GM19395 (cell line): ENCODE results near the gene PCARE.
A peak's percentile ranks its signal among the peaks of the same experiment; 100 is the strongest.
"Not testable (repeated sequence)": the region's sequence is repeated elsewhere in the genome, so short reads cannot be mapped to it uniquely, and the experiment has no call there.

ENCODE experiments used
- ATAC-seq: cut with Tn5 transposase; IDR thresholded peaks from one replicate; pipeline ENCODE4 v1.9.1; 2021; ENCODE audit warnings: mild to moderate bottlenecking, moderate library complexity; ENCODE audit not compliant: unreplicated experiment

PCARE gene

DNA sequence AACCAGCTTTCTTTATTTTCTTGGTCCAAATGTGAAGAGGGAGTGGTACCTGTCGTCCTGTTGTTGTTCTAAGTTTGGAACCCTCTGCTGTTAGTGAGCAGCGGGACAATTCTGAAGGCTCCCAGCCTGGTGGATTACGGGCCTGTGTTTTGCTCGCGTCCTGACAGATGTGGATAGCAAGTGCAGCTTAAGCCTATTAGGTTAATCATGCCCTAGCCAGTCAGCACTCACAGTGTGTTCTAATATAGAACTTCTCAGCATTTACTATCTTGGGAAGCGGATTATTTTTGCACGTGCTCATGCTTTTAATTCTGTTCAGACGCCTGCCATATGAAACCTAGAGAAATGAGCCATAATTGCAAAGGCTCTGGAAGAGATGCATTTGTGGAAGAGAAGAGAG is at the start of gene PCARE:
TSS of gene PCARE (minus strand) at position 113 of the 400 bp plus-strand sequence. CDS start 262 bp downstream, outside the sequence.
- ATAC-seq, result no peak

DNA sequence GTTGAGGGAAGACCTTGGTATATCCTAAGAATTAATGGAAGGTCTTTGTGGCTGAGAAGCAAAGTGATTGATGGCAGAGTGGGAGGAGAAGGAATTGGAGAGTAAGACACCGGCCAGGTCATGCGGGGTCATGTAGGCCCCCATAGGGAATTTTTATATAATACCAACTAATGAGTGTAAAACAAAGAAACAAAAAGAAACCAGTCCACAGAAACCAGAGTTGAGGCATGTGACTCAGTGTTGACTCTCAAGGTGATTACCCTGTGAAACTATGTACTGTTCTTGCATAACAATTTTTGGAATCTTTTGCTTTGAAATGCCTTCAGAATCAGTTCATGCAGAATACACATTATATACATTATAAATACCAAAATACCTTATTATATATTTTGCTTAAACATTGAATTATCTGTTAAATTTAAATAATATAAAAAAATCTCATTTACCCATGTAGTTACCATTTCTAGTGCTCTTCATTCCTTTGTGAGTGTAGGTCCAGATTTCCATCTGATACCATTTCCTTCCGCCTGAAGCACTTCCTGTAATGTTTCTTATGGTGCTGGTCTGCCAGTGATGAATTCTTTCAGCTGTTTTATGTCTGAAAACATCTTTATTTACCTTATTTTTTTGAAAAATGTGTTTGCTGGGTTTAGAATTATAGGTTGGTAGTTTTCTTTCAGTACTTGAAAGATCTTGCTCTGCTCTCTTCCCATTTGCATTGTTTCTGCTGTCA is 49.5 kb upstream of the PCARE start:
- ATAC-seq, result no peak

DNA sequence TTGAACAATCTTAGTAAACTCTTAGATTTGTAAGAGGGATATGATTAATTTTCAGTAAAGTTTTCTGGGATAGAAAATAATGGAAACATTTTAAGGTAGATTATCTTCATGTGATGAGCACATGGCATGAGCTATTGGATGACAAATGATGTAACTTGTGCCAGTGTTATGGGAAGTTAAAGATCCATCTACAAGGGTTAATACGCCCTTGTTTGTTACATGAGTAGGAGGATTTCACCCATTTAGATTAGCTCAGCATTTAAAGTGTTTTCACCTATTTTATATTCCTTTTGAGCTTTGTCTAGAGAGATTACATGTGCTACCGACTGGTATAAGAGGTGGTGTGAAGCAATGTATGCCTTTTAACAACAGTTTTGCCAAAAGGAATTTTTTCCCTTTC is 46.5 kb upstream of the PCARE start:
- no peak for ATAC-seq

DNA sequence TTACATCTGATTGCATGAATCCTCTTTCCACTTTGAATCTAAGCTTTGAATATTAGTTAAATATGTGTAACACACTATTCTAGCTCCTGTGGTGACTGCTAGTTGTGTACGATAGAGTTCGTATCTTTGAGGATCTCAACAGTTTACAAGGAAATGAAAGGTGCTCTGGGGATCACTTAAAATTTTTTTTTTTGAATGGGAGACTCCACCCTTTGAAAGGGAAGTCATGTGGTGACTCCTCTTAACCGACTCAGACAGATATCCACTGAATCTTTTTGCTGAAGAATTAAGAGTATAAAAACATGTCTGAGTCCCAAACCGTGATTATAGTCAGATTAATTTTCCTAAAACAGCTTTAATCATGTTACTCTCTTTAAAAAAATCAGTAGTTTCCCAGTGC is 44.9 kb upstream of the PCARE start:
- no peak for ATAC-seq

DNA sequence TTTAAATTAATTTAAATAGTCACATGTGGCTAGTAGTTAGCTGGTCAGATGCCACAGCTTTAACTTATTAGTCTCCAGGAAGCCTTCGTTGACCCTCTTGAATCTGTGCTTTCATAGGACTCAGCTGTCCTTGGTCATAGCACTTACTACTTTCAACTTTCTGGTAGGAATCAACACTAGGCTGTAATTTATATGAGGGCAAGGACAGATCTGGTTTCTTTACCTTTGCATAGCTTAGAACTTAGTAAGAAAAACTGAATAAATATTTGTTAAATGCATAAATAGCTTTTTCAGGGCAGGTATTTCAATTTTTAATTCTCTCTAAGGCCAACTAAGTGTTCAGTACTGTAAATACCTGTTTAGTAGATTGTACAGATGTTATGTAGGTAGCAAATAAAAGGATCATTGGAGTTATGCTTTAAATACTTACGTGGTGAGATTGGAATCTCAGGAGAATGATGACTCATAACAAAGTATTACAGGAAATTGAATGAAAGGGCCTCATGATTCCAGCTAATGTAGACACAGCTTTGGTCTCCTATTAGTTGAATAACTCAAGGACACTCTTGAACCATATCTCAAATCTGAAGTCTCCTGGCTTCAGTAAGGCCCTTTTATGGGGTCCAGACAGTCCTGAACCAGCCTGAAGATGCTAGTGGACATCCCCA is 43.4 kb upstream of the PCARE start:
- no peak for ATAC-seq

DNA sequence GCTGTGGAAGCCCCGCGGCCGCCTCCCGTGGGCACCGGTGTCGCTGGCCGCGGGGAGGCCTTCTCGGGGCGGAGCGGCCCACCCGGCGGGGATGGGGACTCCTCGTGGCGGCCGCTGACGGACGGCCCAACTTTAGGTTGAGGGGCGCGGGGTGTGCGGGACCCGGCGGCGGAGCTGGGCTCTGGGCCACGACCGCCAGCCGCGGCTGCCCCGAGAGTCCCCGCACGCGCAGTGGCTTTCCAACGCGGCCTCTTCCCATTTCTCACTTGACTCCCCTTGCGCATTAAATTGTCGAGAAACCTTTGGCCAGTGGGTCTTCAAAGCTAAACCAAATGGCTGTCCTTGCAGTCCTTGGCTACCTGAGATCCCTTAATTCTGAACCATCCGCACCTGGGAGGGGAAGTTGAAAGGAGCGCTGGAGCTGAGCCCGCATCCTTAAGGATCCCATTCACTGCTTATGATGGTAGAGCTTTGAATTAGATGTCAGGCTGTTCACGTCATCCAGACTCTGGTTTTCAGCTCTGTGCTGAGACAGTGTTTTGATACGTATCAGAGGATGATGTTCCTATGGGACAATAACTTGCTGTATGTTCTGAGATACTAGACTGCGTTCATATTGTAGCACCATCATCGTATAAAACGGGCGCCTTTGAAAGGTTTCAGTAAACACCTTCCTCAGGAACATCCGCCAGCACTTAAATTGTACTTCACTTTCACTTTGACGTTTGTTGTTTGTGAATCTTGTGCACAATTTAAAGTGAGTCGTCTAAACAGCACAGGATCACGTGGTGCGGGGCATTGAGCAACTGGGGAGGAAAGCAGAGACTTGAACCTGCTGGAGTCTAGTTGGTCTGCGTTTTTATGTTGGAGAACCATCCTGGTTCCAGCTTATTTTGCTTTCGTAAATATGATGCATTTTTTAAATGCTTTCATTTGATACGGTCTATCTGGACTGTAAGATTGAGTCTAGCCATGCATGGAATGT is 41.8 kb upstream of the PCARE start:
- peak; percentile 55 for ATAC-seq

DNA sequence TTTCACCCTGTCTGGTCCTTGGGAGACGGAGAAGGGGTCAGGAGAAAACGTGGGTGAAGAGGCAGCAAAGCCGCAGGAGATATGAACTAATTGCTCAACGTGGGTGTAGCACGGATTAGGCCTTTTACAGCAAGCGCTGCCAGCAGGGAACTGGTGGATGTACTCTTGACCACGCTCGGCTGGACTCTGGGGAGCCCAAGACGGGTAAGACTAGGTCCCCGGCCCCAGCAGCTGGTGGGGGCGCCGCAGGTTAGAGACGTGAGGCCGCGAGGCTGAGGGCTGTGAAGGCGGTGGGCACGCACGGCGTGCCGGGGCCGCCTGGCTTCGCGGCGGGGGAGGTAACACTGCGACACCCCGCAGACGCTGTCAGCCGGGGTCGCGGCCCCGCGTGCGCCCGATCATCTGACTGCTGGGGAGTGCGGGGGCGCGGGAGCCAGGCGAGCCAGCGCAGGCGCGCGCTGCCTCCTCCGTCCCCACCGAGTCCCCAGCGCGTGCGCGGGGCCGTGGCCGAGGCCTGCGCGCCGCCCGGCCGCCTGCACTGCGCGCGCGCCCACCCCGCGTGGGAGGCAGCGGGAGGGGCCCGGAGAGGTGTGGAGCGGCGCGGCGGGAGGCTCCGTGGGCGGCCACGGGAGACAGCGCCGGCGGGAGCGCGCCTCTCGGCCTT is 40.8 kb upstream of the PCARE start, which contains the start of gene CLIP4:
TSS of gene CLIP4 (plus strand) at position 470 of the 664 bp plus-strand sequence. CDS start 5,974 bp downstream, outside the sequence.
- peak; percentile 36 for ATAC-seq

DNA sequence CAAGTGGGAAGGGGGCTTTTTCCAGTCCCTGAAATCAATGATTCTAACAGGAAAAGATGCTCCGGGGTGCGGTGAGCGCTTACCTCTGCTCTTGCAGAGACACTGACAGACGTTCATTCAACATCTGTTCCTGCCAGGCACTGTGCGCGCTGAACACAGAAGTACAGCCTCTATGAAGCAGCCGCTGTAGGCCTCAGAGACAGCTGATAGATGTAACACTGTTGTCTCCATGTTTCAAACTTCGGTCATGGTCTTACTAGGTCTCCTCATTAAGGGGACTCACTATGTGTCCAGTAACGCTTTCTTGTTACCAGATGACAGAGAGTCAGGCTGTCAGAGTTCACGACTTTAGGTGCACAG is 40.2 kb upstream of the PCARE start:
- no peak for ATAC-seq

DNA sequence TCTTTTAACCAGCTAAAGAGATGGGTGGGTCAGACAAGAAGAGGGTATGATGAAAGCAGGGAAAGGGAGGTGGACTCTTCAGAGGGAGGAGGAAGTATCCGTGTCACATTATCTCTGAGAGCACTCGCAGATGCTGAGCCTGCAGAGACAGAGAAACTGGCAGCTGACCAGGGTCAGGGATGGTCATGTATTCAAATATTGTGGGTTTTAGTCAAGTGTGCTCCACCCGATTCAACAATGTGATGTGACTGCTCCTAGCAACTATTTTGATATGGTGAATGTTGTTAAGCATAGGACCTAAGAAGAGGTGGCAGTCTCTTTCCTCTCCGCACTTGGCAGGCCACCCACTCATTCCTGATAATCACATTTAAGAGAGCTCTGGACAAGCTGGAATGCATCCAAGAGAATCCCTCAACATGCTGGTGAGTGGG is 39.6 kb upstream of the PCARE start:
- no peak for ATAC-seq

DNA sequence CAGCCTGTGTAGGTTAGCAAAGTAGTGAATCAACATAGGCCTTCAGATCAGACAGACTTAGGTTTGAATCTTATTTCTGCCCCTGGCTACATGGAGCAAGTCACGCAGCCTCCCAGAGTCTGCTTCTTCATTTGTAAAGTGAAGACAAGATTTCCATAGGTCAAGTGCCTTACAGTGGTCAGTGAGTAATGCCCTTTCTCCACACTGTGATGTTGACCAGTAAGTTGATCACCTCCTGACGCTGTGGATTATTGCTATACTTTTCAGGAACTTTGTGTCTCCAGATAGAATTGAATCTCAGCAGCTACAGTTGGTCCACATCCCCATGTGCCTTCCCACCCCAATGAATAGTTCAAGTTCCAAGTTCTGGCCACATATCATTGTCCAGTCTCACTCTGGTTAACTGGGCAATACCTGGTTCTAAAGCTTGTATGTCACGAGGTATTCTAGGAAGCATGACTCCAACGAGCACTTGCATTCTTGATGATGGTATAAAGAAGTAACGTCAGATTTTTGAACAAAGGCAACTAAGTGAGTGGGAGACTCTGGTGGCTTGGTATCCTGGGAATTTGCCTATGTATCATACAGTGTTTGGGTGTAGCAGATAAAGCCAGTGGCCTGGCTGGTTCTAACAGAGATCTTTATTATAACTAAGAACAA is 38.8 kb upstream of the PCARE start:
- ATAC-seq, result no peak

DNA sequence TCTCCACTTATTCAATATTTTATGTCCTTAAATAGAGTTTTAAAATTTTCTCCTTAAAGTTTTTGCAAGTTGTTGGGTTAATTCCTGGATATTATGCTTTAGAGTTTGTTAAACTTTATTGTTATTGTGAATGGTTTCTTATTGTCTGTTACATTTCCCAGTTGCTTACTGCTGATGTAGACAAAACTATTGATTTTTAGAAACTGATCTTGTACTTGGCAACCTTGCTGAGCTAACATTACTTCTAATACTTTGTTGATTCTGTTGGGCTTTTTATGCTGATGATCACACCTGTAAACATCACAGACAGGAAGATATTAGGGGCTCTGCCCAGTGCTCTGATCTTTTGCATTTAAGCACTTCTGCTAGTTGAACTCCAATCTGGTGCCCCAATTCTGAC is 38.1 kb upstream of the PCARE start:
- no peak for ATAC-seq

DNA sequence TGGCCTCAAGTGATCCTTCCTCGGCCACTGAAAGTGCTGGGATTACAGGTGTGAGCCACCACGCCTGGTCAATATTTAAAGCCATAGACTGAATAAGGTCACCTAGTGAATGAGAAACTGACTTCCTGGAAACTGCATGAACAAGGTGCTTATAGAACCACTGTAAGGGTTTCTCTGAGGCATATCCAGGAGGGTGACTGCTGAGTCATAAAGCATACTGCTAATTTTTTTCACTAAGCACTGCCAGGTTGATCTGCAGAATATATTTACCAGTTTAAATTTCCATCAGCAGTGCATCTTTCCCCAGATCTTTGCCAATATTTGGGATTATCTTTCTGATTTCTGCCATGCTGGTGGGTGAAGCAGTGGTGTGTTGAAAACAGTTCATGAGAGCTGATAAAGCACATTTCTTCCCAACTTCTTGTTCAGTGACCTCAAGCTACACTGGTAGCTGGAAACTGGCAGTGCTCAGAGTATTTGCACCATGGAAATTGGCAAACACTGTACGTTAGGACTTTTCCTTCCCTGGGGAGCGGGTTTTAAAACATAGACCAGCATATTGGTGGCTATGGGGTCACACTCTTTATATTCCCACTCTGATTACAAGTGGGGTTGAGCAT is 36.7 kb upstream of the PCARE start:
- peak; percentile 43 for ATAC-seq

DNA sequence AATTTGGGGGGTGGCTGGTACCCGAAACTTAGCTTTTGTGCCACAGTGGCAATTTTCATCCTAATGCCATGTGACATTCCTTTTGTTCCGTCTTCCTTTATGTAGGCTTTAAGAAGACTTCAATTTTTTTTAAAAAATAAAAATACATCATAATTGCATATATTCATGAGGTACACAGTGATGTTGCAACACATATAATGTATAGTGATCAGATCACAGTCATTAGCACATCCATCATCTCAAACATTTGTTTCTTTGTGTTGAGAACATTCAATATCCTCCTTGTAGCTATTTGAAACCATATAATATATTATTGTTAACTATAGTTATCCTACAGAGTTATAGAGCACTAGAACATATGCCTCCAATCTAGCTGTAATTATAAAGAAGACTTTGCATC is 34.9 kb upstream of the PCARE start:
- ATAC-seq, result no peak

DNA sequence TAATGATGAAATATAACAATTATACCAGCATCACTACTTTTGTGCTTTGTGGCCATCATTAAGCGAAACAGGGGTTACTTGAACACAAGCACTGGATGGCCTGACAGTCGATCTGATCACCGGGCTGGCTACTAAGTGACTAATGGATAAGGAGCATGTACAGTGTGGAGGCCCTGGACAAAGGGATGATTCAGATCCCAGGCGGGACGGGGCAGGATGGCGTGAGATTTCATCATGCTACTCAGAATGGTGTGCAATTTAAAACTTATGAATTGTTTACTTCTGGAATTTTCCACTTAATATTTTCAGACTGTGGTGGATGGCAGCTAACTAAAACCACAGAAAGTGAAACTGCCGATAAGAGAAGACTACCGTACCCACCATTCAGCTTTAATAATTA is 33.9 kb upstream of the PCARE start:
- ATAC-seq, result no peak

DNA sequence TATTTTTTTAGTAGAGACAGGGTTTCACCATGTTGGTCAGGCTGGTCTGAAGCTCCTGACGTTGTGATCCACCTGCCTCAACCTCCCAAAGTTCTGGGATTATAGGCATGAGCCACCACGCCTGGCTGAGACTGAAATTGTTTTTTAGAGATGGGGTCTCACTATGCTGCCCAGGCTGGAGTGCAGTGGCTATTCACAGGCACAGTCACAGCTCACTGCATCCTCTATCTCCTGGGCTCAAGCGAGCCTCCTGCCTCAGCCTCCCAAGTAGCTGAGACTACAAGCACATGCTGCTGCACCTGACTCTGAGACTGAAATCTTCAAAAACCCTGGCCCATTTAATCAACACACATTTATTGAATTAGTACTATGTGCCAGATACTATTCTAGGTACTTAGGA is 33.2 kb upstream of the PCARE start:
- not testable (repeated sequence) for ATAC-seq

DNA sequence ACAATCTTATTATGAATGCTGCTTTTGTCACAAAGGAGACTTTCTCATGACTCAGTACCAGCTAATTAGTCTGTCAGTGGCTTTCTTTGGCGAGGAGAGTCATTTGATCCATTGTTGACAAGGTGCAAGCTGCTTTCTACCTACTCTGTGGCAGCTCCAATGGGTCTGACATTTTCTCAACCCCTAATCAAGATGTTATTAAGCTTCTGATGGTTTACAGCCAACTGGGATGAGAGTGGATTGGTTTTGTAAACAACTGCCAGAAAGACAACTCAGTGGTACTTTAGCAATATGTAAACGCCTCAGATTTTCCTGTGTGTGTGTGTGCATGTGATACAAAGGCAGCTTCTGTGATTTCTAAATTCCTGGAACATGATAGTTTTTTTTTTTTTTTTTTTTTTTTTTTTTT is 32.7 kb upstream of the PCARE start:
- no peak for ATAC-seq

DNA sequence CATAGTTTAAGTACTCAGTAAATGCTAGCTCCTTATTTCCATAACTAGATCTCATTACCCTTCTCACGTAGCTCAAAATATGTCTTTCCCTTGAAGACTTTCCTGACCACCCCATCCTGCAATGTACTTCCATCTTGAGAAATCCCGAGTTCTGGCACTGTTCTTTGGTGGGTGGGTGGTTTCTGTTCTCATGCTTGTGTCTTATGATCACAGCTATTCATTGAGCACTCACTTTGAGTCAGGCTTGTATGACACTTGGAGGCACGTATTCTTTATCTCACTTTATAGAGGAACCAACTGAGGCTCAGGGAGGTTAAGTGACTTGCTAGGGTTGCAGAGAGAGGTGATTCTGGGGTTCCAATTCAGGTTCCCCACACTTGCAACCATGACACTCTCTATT is 31.9 kb upstream of the PCARE start:
- no peak for ATAC-seq

DNA sequence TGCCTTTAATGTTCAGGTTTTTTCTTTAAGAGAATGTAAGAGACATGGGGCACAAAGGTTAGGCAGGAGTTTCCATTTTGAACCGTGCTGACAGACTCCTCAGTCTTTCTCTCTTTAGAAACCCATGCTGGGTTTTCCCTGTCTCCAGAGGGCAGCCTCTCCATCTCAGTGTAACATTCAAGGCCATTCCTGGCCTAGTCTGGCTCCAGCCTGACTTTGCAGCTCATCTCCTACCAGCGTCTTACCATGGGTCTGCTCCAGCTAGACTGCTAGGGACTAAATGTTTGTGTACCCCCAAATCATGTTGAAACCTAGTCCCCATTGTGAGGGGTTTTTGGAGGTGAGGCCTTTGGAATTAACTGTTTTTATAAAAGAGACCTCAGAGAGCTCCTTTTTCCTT is 31.1 kb upstream of the PCARE start:
- ATAC-seq, result no peak

DNA sequence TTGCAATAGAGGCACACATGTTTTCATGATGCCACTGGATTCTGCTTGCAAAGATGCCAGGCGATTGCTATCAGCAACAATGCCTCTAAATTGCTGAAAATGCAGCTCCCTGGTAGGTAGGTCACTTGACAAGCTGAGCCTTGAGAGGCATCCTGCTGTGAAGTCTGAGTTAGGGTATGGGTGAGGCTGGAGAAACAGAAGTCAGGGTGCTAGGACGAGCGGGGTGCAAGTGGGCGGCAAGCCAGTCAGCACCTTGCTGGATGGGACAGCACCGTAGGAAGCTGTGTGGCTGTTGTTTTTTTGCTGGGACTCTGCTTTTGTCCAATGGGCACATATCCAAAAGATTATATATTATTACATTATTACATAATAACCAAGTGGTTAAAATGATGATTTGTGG is 30.4 kb upstream of the PCARE start:
- ATAC-seq, result no peak

DNA sequence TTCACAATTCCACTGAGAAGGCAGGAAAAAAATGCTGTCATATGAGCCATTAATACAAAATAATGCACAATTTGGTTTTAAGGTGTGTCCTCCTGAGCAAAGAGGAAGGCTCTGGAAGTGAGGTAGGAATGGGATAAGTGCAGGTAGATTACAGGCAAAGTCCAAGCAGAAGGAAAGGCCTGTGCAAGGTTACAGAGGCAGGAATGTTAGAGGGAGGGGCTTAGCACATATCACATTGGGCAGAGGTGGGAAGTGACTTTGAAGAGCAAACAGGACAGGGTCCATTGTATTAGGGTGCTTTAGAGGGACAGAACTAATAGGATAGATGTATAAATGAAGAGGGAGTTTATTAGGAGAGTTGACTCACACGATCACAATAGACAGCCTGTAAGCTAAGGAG is 26.2 kb upstream of the PCARE start:
- no peak for ATAC-seq
